H1 (cell line): ENCODE measurements around the gene SMCO1. TPM values are rescaled to one million over a fixed set of nuclear protein-coding genes. Genes with fewer than 3 reads are reported as not detected.

Experiments
- CTCF ChIA-PET: fragments of 300-600 bp; sonication (Branson Sonifier 250); formaldehyde crosslinking; loops from one replicate; lab custom pipeline; 2021; ENCODE audit not compliant: partially characterized antibody; lab: Charles Lee
- POLR2A ChIA-PET: fragments of 300-600 bp; sonication (Branson Sonifier 250); formaldehyde crosslinking; loops from one replicate; lab custom pipeline; 2021; ENCODE audit warnings: inconsistent platforms; ENCODE audit not compliant: partially characterized antibody; lab: Charles Lee
- DNase-seq, 2 experiments: peaks; one replicate each; pipeline versions ENCODE4 v3.0.0 to v3.0.0-alpha.2; 2010 to 2022; ENCODE audit warnings: low spot score in 2 of 2, low read depth in 1 of 2, mixed read lengths in 1 of 2
- FAIRE-seq: peaks from 2 replicates; lab custom pipeline; 2011; peaks lifted over from hg19 to GRCh38; lab: Jason Lieb, UNC
- H2AFZ ChIP-seq: 2 replicates; pipeline ENCODE4 v1.8.1; 2012; ENCODE audit warnings: low read length, inconsistent platforms
- H2AK5ac ChIP-seq: 2 replicates; pipeline ENCODE4 v1.6.1; 2013; ENCODE audit warnings: low read depth, low read length
- H2BK120ac ChIP-seq: replicated peaks from 2 replicates; pipeline ENCODE3; 2013; ENCODE audit warnings: low read depth, low read length, inconsistent platforms
- H2BK12ac ChIP-seq: 2 replicates; pipeline ENCODE4 v1.6.1; 2013; ENCODE audit warnings: low read depth, low read length
- H2BK15ac ChIP-seq: 2 replicates; pipeline ENCODE4 v1.6.1; 2013; ENCODE audit warnings: low read length
- H2BK20ac ChIP-seq: 2 replicates; pipeline ENCODE4 v1.6.1; 2013; ENCODE audit warnings: low read length
- H2BK5ac ChIP-seq: 2 replicates; pipeline ENCODE4 v1.6.1; 2013; ENCODE audit warnings: low read depth, low read length
- H3K14ac ChIP-seq: 2 replicates; pipeline ENCODE4 v1.6.1; 2013; ENCODE audit warnings: inconsistent platforms; ENCODE audit not compliant: insufficient read length
- H3K18ac ChIP-seq: 2 replicates; pipeline ENCODE4 v1.6.1; 2013; ENCODE audit warnings: low read length; ENCODE audit errors: extremely low read depth
- H3K23ac ChIP-seq: 2 replicates; pipeline ENCODE4 v1.6.1; 2013; ENCODE audit warnings: inconsistent platforms; ENCODE audit not compliant: insufficient read length
- H3K23me2 ChIP-seq: 2 replicates; pipeline ENCODE4 v1.6.1; 2013; ENCODE audit warnings: low read depth, low read length
- H3K27ac ChIP-seq: 2 replicates; pipeline ENCODE4 v1.6.1; 2011; ENCODE audit warnings: low read depth, low read length, inconsistent platforms
- H3K27me3 ChIP-seq, 4 experiments: replicated peaks in 1 of 4; 1 replicate in 1 of 4; 2 replicates in 3 of 4; pipeline versions ENCODE4 v1.6.1 to v1.8.1; 2011 to 2013; ENCODE audit warnings: low read length in 3 of 4, mild to moderate bottlenecking in 3 of 4, inconsistent platforms in 2 of 4, mixed read lengths in 2 of 4, moderate library complexity in 1 of 4; ENCODE audit not compliant: control insufficient read depth in 3 of 4, insufficient read depth in 3 of 4; ENCODE audit errors: extremely low read depth in 1 of 4
- H3K36me3 ChIP-seq, 4 experiments: 2 replicates each; pipeline versions ENCODE4 v1.6.1 to v1.8.1; 2011 to 2013; ENCODE audit warnings: mild to moderate bottlenecking in 4 of 4, low read length in 3 of 4, moderate library complexity in 2 of 4, control low read depth in 1 of 4, inconsistent platforms in 1 of 4; ENCODE audit not compliant: insufficient read depth in 4 of 4, control insufficient read depth in 2 of 4
- H3K4ac ChIP-seq: replicated peaks from 2 replicates; pipeline ENCODE3; 2013; ENCODE audit warnings: low read length, low read depth, mixed read lengths, inconsistent platforms; ENCODE audit not compliant: insufficient read length
- H3K4me1 ChIP-seq, 4 experiments: replicated peaks in 1 of 4; 1 replicate in 1 of 4; 2 replicates in 3 of 4; pipeline versions ENCODE4 v1.6.1 to v1.8.1; 2011 to 2013; ENCODE audit warnings: low read length in 3 of 4, inconsistent platforms in 2 of 4, mixed read lengths in 1 of 4; ENCODE audit not compliant: insufficient read depth in 4 of 4, control insufficient read depth in 3 of 4
- H3K4me2 ChIP-seq, 2 experiments: 2 replicates each; pipeline versions ENCODE4 v1.6.1 to v1.8.1; 2011 to 2013; ENCODE audit warnings: low read depth in 2 of 2, low read length in 2 of 2, control low read depth in 1 of 2, inconsistent platforms in 1 of 2, mild to moderate bottlenecking in 1 of 2; ENCODE audit not compliant: insufficient read depth in 1 of 2
- H3K4me3 ChIP-seq, 4 experiments: fragments of 200-600, 300-600 bp in 1 of 4; sonication (generic), shearing (Covaris generic), sonication (Bioruptor Twin) in 1 of 4; 2 replicates each; pipeline versions ENCODE4 v1.5.1 to v1.8.1; 2011 to 2016; ENCODE audit warnings: low read length in 4 of 4, low read depth in 3 of 4, control low read depth in 2 of 4, inconsistent platforms in 2 of 4, mild to moderate bottlenecking in 2 of 4, mixed read lengths in 1 of 4, moderate library complexity in 1 of 4; ENCODE audit not compliant: insufficient read depth in 2 of 4; ENCODE audit errors: extremely low read depth in 1 of 4
- H3K56ac ChIP-seq: replicated peaks from 2 replicates; pipeline ENCODE3; 2013; ENCODE audit warnings: low read depth, mild to moderate bottlenecking, mixed read lengths, low read length, inconsistent platforms; ENCODE audit not compliant: insufficient read length
- H3K79me1 ChIP-seq: 2 replicates; pipeline ENCODE4 v1.6.1; 2013; ENCODE audit warnings: low read depth, low read length, control low read depth
- H3K79me2 ChIP-seq, 2 experiments: 2 replicates each; pipeline versions ENCODE4 v1.6.1 to v1.8.1; 2012 to 2013; ENCODE audit warnings: low read length in 2 of 2, mild to moderate bottlenecking in 2 of 2, inconsistent platforms in 1 of 2; ENCODE audit not compliant: insufficient read depth in 2 of 2, control insufficient read depth in 1 of 2
- H3K9ac ChIP-seq, 4 experiments: replicated peaks in 1 of 4; 1 replicate in 1 of 4; 2 replicates in 3 of 4; pipeline versions ENCODE4 v1.6.1 to v1.8.1; 2011 to 2013; ENCODE audit warnings: low read depth in 3 of 4, low read length in 3 of 4, control low read depth in 2 of 4, mild to moderate bottlenecking in 2 of 4, moderate library complexity in 2 of 4, inconsistent platforms in 1 of 4; ENCODE audit errors: extremely low read depth in 1 of 4
- H3K9me3 ChIP-seq, 2 experiments: 2 replicates each; pipeline versions ENCODE4 v1.6.1 to v1.8.1; 2012 to 2013; ENCODE audit warnings: mild to moderate bottlenecking in 2 of 2, moderate library complexity in 2 of 2, control low read depth in 1 of 2, inconsistent platforms in 1 of 2, low read depth in 1 of 2, low read length in 1 of 2, mixed read lengths in 1 of 2; ENCODE audit not compliant: insufficient read depth in 2 of 2
- H4K20me1 ChIP-seq, 2 experiments: replicated peaks in 1 of 2; 2 replicates each; pipeline versions ENCODE3 to v1.8.1; 2011 to 2013; ENCODE audit warnings: inconsistent platforms in 2 of 2, low read length in 2 of 2, mild to moderate bottlenecking in 1 of 2; ENCODE audit not compliant: insufficient read depth in 2 of 2, control insufficient read depth in 1 of 2
- H4K5ac ChIP-seq: 2 replicates; pipeline ENCODE4 v1.6.1; 2013; ENCODE audit warnings: low read length, low read depth, mixed read lengths, inconsistent platforms; ENCODE audit not compliant: insufficient read length
- H4K8ac ChIP-seq: 2 replicates; pipeline ENCODE4 v1.8.0; 2013; ENCODE audit warnings: mild to moderate bottlenecking, moderate library complexity, low read length, inconsistent platforms; ENCODE audit not compliant: insufficient read depth; ENCODE audit errors: extremely low read depth
- H4K91ac ChIP-seq: replicated peaks from 2 replicates; pipeline ENCODE3; 2013; ENCODE audit warnings: low read length, mixed read lengths, inconsistent platforms; ENCODE audit not compliant: insufficient read length
- CBX5 ChIP-seq: fragments of 300-800, 300-1000 bp; sonication (generic); IDR thresholded peaks from 2 replicates; pipeline ENCODE4 v1.7.1; 2016; ENCODE audit warnings: antibody characterized with exemption, low read length, low read depth
- CREB1 ChIP-seq: IDR thresholded peaks from 2 replicates; pipeline ENCODE4 v1.6.1; 2012; ENCODE audit warnings: inconsistent platforms
- CTCF ChIP-seq, 3 experiments: IDR thresholded peaks; 1 replicate in 2 of 3; 2 replicates in 1 of 3; pipeline versions ENCODE4 v1.5.1 to v1.6.1; 2011; ENCODE audit warnings: low read length in 3 of 3, mild to moderate bottlenecking in 3 of 3, inconsistent platforms in 2 of 3, low read depth in 1 of 3, moderate library complexity in 1 of 3; ENCODE audit not compliant: insufficient read depth in 1 of 3; ENCODE audit errors: control extremely low read depth in 1 of 3
- HDAC6 ChIP-seq: IDR thresholded peaks from one replicate; pipeline ENCODE4 v1.7.1; 2012; ENCODE audit warnings: low read depth, mild to moderate bottlenecking, inconsistent platforms, low read length, moderate library complexity
- JUN ChIP-seq: IDR thresholded peaks from 2 replicates; pipeline ENCODE4 v1.6.1; 2011; ENCODE audit warnings: low read depth, mild to moderate bottlenecking, improper control_type of control experiment, low read length
- POLR2AphosphoS5 ChIP-seq: IDR thresholded peaks from 2 replicates; pipeline ENCODE4 v1.6.1; 2011; ENCODE audit warnings: low read depth, low read length
- SP1 ChIP-seq: IDR thresholded peaks from 2 replicates; pipeline ENCODE4 v1.6.1; 2011; ENCODE audit warnings: low read depth, low read length
- SRF ChIP-seq: IDR thresholded peaks from 2 replicates; pipeline ENCODE4 v1.6.1; 2011; ENCODE audit warnings: mild to moderate bottlenecking, low read depth, low read length, moderate library complexity
- YY1 ChIP-seq: IDR thresholded peaks from 2 replicates; pipeline ENCODE4 v1.6.1; 2011; ENCODE audit warnings: low read depth, mild to moderate bottlenecking, low read length
- WGBS, 2 experiments: shearing (Covaris generic) in 1 of 2; methylation state at CpG; one replicate each; pipeline versions ENCODE4 v1.1.6 to v1.1.7; 2013 to 2015; ENCODE audit warnings: low lambda C conversion rate in 2 of 2, mixed read lengths in 2 of 2, inconsistent platforms in 1 of 2, low coverage in 1 of 2, missing lambda C conversion rate in 1 of 2; ENCODE audit not compliant: insufficient replicate concordance in 2 of 2, insufficient coverage in 1 of 2, insufficient read length in 1 of 2; ENCODE audit errors: extremely low coverage in 1 of 2, missing lambda C conversion rate in 1 of 2; 5-methylcytosine and 5-hydroxymethylcytosine counted together
- polyA plus RNA-seq, 7 experiments: library from polyadenylated mRNA; depleted of rRNA in 3 of 7; stranded (reverse) in 5 of 7; unstranded in 2 of 7; fragments of >200 nt in 5 of 7; fragments of 200-250 nt in 2 of 7; gene quantifications; 1 replicate in 5 of 7; 2 replicates in 1 of 7; 4 replicates in 1 of 7; pipeline versions ENCODE4 v1.2.1 to v1.2.3, GENCODE V29; 2011 to 2013; ENCODE audit warnings: missing spikeins in 2 of 7, mixed read lengths in 2 of 7
- total RNA-seq: library from RNA; stranded (reverse); fragmentation: NEBNext Ultra II Directional; extraction: Animal tissue kit (Norgen Biotek cat#: 25700); gene quantifications from 2 replicates; pipeline ENCODE4 v1.2.1, GENCODE V29; 2021

Gene SMCO1
- total and polyA plus RNA-seq, 2 of the 8 experiments (the other 6 are each of a cell fraction or from before 2014, with no cell fraction given), result 0.03 TPM; not detected in 1

GRCh38 chr3:196552253-196552652, 37.1 kb upstream of the SMCO1 start:
- H2BK120ac ChIP-seq, result no peak overlapping the region
- ChIA-PET CTCF (interaction anchor here (0.9 kb wide), 1 partner anchor 23 kb away, joined by 3 read pairs; no protein-coding TSS in a partner anchor), POLR2A (interaction anchor here (1.6 kb wide), 1 partner anchor 16 kb away, joined by 4 read pairs; the partner anchor contains the start of genes FBXO45 and WDR53)
- no peak overlapping the region for H3K4ac ChIP-seq
- H2BK12ac ChIP-seq, result no peak overlapping the region
- H3K79me2 ChIP-seq, result no peaks in the 10 kb centered on the region
- no peak overlapping the region for H4K91ac ChIP-seq
- H3K36me3 ChIP-seq, result peaks cover 0 to 10% (median 1%) of the 10 kb centered on the region in 4 experiments; a peak in 3 of 8 replicates
- no peaks in the 10 kb centered on the region for H3K23me2 ChIP-seq
- no peak overlapping the region for H2BK15ac ChIP-seq
- 91% methylated on average over 5 of the region's 5 CpGs; no CpG with 5 or more reads in 1 of the 2 experiments for WGBS, 2 experiments
- H3K14ac ChIP-seq, result no peak overlapping the region
- FAIRE-seq (no peak), DNase-seq (no peak)
- no peak for TF ChIP-seq HDAC6
- TF ChIP-seq CBX5, result no peak
- TF ChIP-seq SP1, result no peak
- TF ChIP-seq CTCF (IDR thresholded peaks at IDR 0.05; ENCODE audit: control extremely low read depth in 1 of 3, insufficient read depth in 1 of 3, low read depth in 1 of 3, low read length in 3 of 3), result no peak
- no peak for TF ChIP-seq YY1
- TF ChIP-seq POLR2AphosphoS5, result no peak
- TF ChIP-seq JUN, result no peak
- no peak for TF ChIP-seq SRF
- TF ChIP-seq CREB1, result no peak
- no peak overlapping the region for H2BK5ac ChIP-seq
- H2AFZ ChIP-seq, result no peak overlapping the region
- H3K9me3 ChIP-seq, result peaks cover 7 to 11% of the 10 kb centered on the region in 2 experiments
- no peak overlapping the region for H3K27ac ChIP-seq
- no peak overlapping the region for H4K5ac ChIP-seq
- no peak overlapping the region for H3K9ac ChIP-seq
- H3K4me2 ChIP-seq, result no peak overlapping the region
- no peak overlapping the region for H3K23ac ChIP-seq
- H3K4me1 ChIP-seq, result no peaks in the 10 kb centered on the region
- H2BK20ac ChIP-seq, result no peak overlapping the region
- H4K20me1 ChIP-seq, result no peaks in the 10 kb centered on the region
- H4K8ac ChIP-seq, result no peak overlapping the region
- no peak overlapping the region for H3K18ac ChIP-seq
- H3K4me3 ChIP-seq, result no peak overlapping the region
- H3K27me3 ChIP-seq, result no peaks in the 10 kb centered on the region
- H2AK5ac ChIP-seq, result no peak overlapping the region
- no peaks in the 10 kb centered on the region for H3K79me1 ChIP-seq
- no peak overlapping the region for H3K56ac ChIP-seq
